ENCODE measurements around the gene PLCXD1. TPM values are rescaled to one million over a fixed set of nuclear protein-coding genes. Genes with fewer than 3 reads are reported as not detected.
"Not testable (repeated sequence)": the region's sequence is repeated elsewhere in the genome, so short reads cannot be mapped to it uniquely, and the experiment has no call there.

PLCXD1 gene
- total and polyA plus RNA-seq, 9 of the 15 experiments (the other 6 are each of a cell fraction or from before 2014, with no cell fraction given): 6.0 to 60.2 (median 39.5) TPM

GRCh38 chrX:305781-306613 lies 24.8 kb downstream of the PLCXD1 start:
- WGBS (ENCODE audit: insufficient coverage, low coverage, missing lambda C conversion rate): 89% methylated on average over 7 of the region's 12 CpGs
- H2AFZ ChIP-seq (ENCODE audit: low read depth, low read length); CTCF ChIA-PET (ENCODE audit: low intra/inter-chr PET ratio); H3K9ac ChIP-seq (ENCODE audit: insufficient read depth in 1 of 2, low read depth in 2 of 2, low read length in 2 of 2); H3K4me2 ChIP-seq (ENCODE audit: insufficient read depth, low read length); DNase-seq (ENCODE audit: extremely low read depth in 1 of 4, low spot score in 3 of 4); H3K27me3 ChIP-seq (ENCODE audit: control insufficient read depth in 2 of 2, insufficient read depth in 2 of 2, low read length in 2 of 2); H3K9me1 ChIP-seq (ENCODE audit: control insufficient read depth, insufficient read depth, low read length); H3K27ac ChIP-seq (ENCODE audit: extremely low read depth, low read depth, low read length); H3K9me3 ChIP-seq (replicated peaks; ENCODE audit: control insufficient read depth, insufficient read depth, low read depth, low read length); H3K4me3 ChIP-seq; ATAC-seq; intact Hi-C loops (cut with micrococcal nuclease); POLR2A ChIA-PET; H4K20me1 ChIP-seq (replicated peaks; ENCODE audit: control insufficient read depth, insufficient read depth, low read length); FAIRE-seq; in situ Hi-C loops (cut with MboI); H3K4me1 ChIP-seq (replicated peaks in 1 of 2; ENCODE audit: control insufficient read depth in 2 of 2, insufficient read depth in 2 of 2, low read length in 2 of 2); H3K79me2 ChIP-seq (ENCODE audit: control insufficient read depth, insufficient read depth, low read length); BruUV-seq (replicated peaks): not testable (repeated sequence)
- H3K36me3 ChIP-seq (ENCODE audit: control insufficient read depth, insufficient read depth, low read length): peaks cover 57% of the 10 kb centered on the region
- TF ChIP-seq PHF20 (IDR thresholded peaks at IDR 0.05; ENCODE audit: partially characterized antibody): peak; percentile 52
- TF ChIP-seq ZKSCAN8 (CRISPR knock-in tag; IDR thresholded peaks at IDR 0.05): peak; percentile 100
- peak; percentile 26; the same call in 1 of the 2 replicates for TF ChIP-seq ZNF316 (IDR thresholded peaks at IDR 0.05)
- peak; percentile 97 for TF ChIP-seq ADNP (tag; IDR thresholded peaks at IDR 0.05)
- TF ChIP-seq ZNF121 (CRISPR knock-in tag; conservative IDR thresholded peaks at IDR 0.05): peak; percentile 55; the same call in 1 of the 2 replicates
- TF ChIP-seq KDM1A (IDR thresholded peaks at IDR 0.05): peak; percentile 22 to 27; a peak in 2 of 4 replicates
- TF ChIP-seq SMARCA5 (IDR thresholded peaks at IDR 0.05): peak; percentile 94
- peak; percentile 92 for TF ChIP-seq BCOR (IDR thresholded peaks at IDR 0.05)
- TF ChIP-seq ZKSCAN1 (IDR thresholded peaks at IDR 0.05; ENCODE audit: low read depth, low read length): 0 out of 2 replicates have a peak, but pooled peaks have one; percentile 39
- peak; percentile 90 for TF ChIP-seq CHD4 (IDR thresholded peaks at IDR 0.05; ENCODE audit: insufficient read depth, insufficient replicate concordance, low read depth, low read length, poor library complexity, severe bottlenecking)
